Epithelial cell of proximal tubule (primary cell): Measurements from ENCODE around the gene ZNF526. TPM values are rescaled to one million over a fixed set of nuclear protein-coding genes. Genes with fewer than 3 reads are reported as not detected.

ENCODE experiments used
- DNase-seq: peaks from one replicate; pipeline ENCODE4 v3.0.0-alpha.2; 2011; ENCODE audit warnings: low read depth
- H3K4me3 ChIP-seq: 2 replicates; pipeline ENCODE4 v1.5.1; 2011; ENCODE audit warnings: low read depth, mild to moderate bottlenecking, low read length
- CTCF ChIP-seq: conservative IDR thresholded peaks from 2 replicates; pipeline ENCODE4 v1.5.1; 2012; ENCODE audit warnings: low read depth, mild to moderate bottlenecking, low read length
- total RNA-seq: library from RNA; depleted of rRNA; stranded (reverse); fragments of >200 nt; gene quantifications from 2 replicates; pipeline ENCODE4 v1.2.3, GENCODE V29; 2015

The ZNF526 gene
- total RNA-seq, 1 donor from 2014 or later = 3.9 TPM

GRCh38 chr19:42273407-42274064, 53.4 kb downstream of the ZNF526 start:
- no peak for TF ChIP-seq CTCF
- no peak for DNase-seq
- no peak overlapping the region for H3K4me3 ChIP-seq

GRCh38 chr19:42274065-42274682, 54.1 kb downstream of the ZNF526 start:
- no peak for TF ChIP-seq CTCF
- DNase-seq = no peak

GRCh38 chr19:42275103-42275502, 55.0 kb downstream of the ZNF526 start:
- DNase-seq = no peak
- no peak overlapping the region for H3K4me3 ChIP-seq
- no peak for TF ChIP-seq CTCF

More at GRCh38 chr19:42274065-42274682, 54.1 kb downstream of the ZNF526 start:
- H3K4me3 ChIP-seq = no peak overlapping the region

- no peak for TF ChIP-seq CTCF
- no peak overlapping the region for H3K4me3 ChIP-seq
- DNase-seq = no peak
Measured at GRCh38 chr19:42275517-42275916, 55.4 kb downstream of the ZNF526 start.

GRCh38 chr19:42276284-42276683, 56.2 kb downstream of the ZNF526 start:
- DNase-seq = no peak
- no peak overlapping the region for H3K4me3 ChIP-seq
- no peak for TF ChIP-seq CTCF

- no peak for DNase-seq
- no peak for TF ChIP-seq CTCF
- no peak overlapping the region for H3K4me3 ChIP-seq
Measured at GRCh38 chr19:42276821-42277220, 56.7 kb downstream of the ZNF526 start.

Other genes with a start within 250 kb of the ZNF526 start
- gene ATP1A3, start 226.1 kb upstream of the ZNF526 start, total RNA-seq = 0.36 TPM in 1 of 2 replicates, not detected in the other
- gene GRIK5, start 150.1 kb upstream of the ZNF526 start, total RNA-seq = 2.5 and 14.3 TPM in 2 replicates
- 19.6 and 22.1 TPM in 2 replicates for gene ZNF574, start 144.1 kb upstream of the ZNF526 start, total RNA-seq
- 0.46 and 3.2 TPM in 2 replicates for gene POU2F2, start 87.9 kb upstream of the ZNF526 start, total RNA-seq
- 29.9 and 56.4 TPM in 2 replicates for gene DEDD2, start 2.6 kb upstream of the ZNF526 start, total RNA-seq
- gene GSK3A, start 22.3 kb downstream of the ZNF526 start, total RNA-seq = 30.9 and 33.9 TPM in 2 replicates
- gene ERF, start 34.8 kb downstream of the ZNF526 start, total RNA-seq = 36.3 and 48.6 TPM in 2 replicates
- gene CIC, start 48.9 kb downstream of the ZNF526 start, total RNA-seq = 49.3 and 63.9 TPM in 2 replicates
- 0.23 and 2.7 TPM in 2 replicates for gene PRR19, start 81.8 kb downstream of the ZNF526 start, total RNA-seq
- 157 and 183 TPM in 2 replicates for gene PAFAH1B3, start 82.3 kb downstream of the ZNF526 start, total RNA-seq
- 0.63 TPM in 1 of 2 replicates, not detected in the other for gene TMEM145, start 93.0 kb downstream of the ZNF526 start, total RNA-seq
- gene MEGF8, start 105.3 kb downstream of the ZNF526 start, total RNA-seq = 16.5 and 30.2 TPM in 2 replicates
- gene CNFN, start 170.0 kb downstream of the ZNF526 start, total RNA-seq = 5.0 and 5.7 TPM in 2 replicates
- gene LIPE, start 207.1 kb downstream of the ZNF526 start, total RNA-seq = 3.7 and 11.4 TPM in 2 replicates
- gene CXCL17, start 222.6 kb downstream of the ZNF526 start, total RNA-seq = not detected in 2 replicates